Fibroblast of lung (primary cell): ENCODE results near the gene FHOD3. TPM values are rescaled to one million over a fixed set of nuclear protein-coding genes. Genes with fewer than 3 reads are reported as not detected.

Experiments
- DNase-seq, 2 donors: peaks; one replicate each; pipeline versions ENCODE4 v3.0.0 to v3.0.0-alpha.2; 2010; ENCODE audit warnings: low read depth in 2 of 2
- H2AFZ ChIP-seq: 2 replicates; pipeline ENCODE4 v1.5.1; 2012; ENCODE audit warnings: low read length, control low read depth, inconsistent platforms
- H3K27ac ChIP-seq: 2 replicates; pipeline ENCODE4 v1.5.1; 2011; ENCODE audit warnings: low read length, control low read depth; ENCODE audit not compliant: insufficient read depth
- H3K27me3 ChIP-seq: 2 replicates; pipeline ENCODE4 v1.5.1; 2011; ENCODE audit warnings: mild to moderate bottlenecking, low read length; ENCODE audit not compliant: control insufficient read depth, insufficient read depth
- H3K36me3 ChIP-seq: 2 replicates; pipeline ENCODE4 v1.5.1; 2011; ENCODE audit warnings: low read length; ENCODE audit not compliant: control insufficient read depth, insufficient read depth
- H3K4me1 ChIP-seq: 2 replicates; pipeline ENCODE4 v1.5.1; 2011; ENCODE audit warnings: low read length; ENCODE audit not compliant: control insufficient read depth, insufficient read depth; ENCODE audit errors: extremely low read depth
- H3K4me2 ChIP-seq: 2 replicates; pipeline ENCODE4 v1.5.1; 2011; ENCODE audit warnings: low read length, control low read depth; ENCODE audit not compliant: insufficient read depth; ENCODE audit errors: extremely low read depth
- H3K4me3 ChIP-seq, 4 experiments: fragments of 200-600 bp in 1 of 4; sonication (generic) in 1 of 4; replicated peaks in 1 of 4; 2 replicates each; pipeline ENCODE4 v1.5.1; 2011 to 2016; ENCODE audit warnings: low read length in 4 of 4, low read depth in 3 of 4, mild to moderate bottlenecking in 3 of 4, control low read depth in 2 of 4, inconsistent platforms in 1 of 4, mixed read lengths in 1 of 4; ENCODE audit not compliant: insufficient read depth in 1 of 4; ENCODE audit errors: control extremely low read depth in 1 of 4
- H3K79me2 ChIP-seq: 2 replicates; pipeline ENCODE4 v1.5.1; 2012; ENCODE audit warnings: mild to moderate bottlenecking, low read length, inconsistent platforms; ENCODE audit not compliant: control insufficient read depth, insufficient read depth
- H3K9ac ChIP-seq: 2 replicates; pipeline ENCODE4 v1.5.1; 2011; ENCODE audit warnings: mild to moderate bottlenecking, low read length, control low read depth; ENCODE audit not compliant: insufficient read depth
- H3K9me3 ChIP-seq: 2 replicates; pipeline ENCODE4 v1.5.1; 2012; ENCODE audit warnings: low read depth, low read length; ENCODE audit not compliant: control insufficient read depth, insufficient read depth
- H4K20me1 ChIP-seq: 2 replicates; pipeline ENCODE4 v1.5.1; 2011; ENCODE audit warnings: low read length; ENCODE audit not compliant: control insufficient read depth, insufficient read depth; ENCODE audit errors: extremely low read depth
- EZH2 ChIP-seq: IDR thresholded peaks from 2 replicates; pipeline ENCODE4 v1.5.1; 2012; ENCODE audit warnings: low read length, control low read depth, mild to moderate bottlenecking; ENCODE audit errors: missing control alignments
- polyA plus RNA-seq, 2 donors: library from polyadenylated mRNA; depleted of rRNA in 1 of 2; stranded (reverse) in 1 of 2; unstranded in 1 of 2; fragments of >200 nt; gene quantifications; 2 replicates each; pipeline ENCODE4 v1.2.1, GENCODE V29; 2011 to 2012; ENCODE audit warnings: missing spikeins in 1 of 2
- total RNA-seq: library from RNA; depleted of rRNA; stranded (reverse); fragments of >200 nt; gene quantifications from 2 replicates; pipeline ENCODE4 v1.2.1, GENCODE V29; 2014
- TF ChIP-seq, protein P1 (sequence below), 2 donors: IDR thresholded peaks in 1 of 2; conservative IDR thresholded peaks in 1 of 2; 1 replicate in 1 of 2; 2 replicates in 1 of 2; pipeline ENCODE4 v1.5.1; 2011 to 2012; ENCODE audit warnings: low read length in 2 of 2, control low read depth in 1 of 2, inconsistent platforms in 1 of 2, low read depth in 1 of 2, mild to moderate bottlenecking in 1 of 2

FHOD3 gene
- total and polyA plus RNA-seq, 2 donors (not counting 1 experiment from before 2014, with no cell fraction given), result 16.1 to 28.2 TPM

DNA sequence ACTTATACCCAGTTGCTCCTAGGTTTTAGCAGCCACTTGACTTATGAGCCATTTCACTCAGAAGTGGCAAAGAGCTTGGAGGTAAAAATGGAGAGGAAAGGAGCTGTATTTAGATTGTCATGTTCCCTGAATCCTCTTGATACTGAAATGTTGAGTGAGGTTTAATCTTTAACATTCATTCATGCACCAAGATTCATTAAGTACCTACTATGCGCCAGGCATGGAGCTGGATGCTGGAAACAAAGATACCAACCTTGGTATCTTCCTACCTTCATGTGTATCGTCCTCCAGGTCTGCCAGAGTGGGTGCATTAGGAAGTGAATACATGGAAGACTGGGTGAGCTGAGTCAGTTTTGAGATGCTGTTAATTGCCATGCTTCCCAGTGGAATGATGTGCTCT lies 507.6 kb downstream of the FHOD3 start:
- no peak overlapping the region for H3K27ac ChIP-seq
- H3K9me3 ChIP-seq, result no peaks in the 10 kb centered on the region
- H3K27me3 ChIP-seq, result no peaks in the 10 kb centered on the region
- H3K79me2 ChIP-seq, result no peaks in the 10 kb centered on the region
- H4K20me1 ChIP-seq, result no peaks in the 10 kb centered on the region
- no peak overlapping the region for H3K4me2 ChIP-seq
- H3K4me1 ChIP-seq, result peaks cover 7% of the 10 kb centered on the region
- H3K36me3 ChIP-seq, result peaks cover 8% of the 10 kb centered on the region
- H2AFZ ChIP-seq, result no peak overlapping the region
- no peak overlapping the region for H3K9ac ChIP-seq
- DNase-seq, result no peak
- no peak overlapping the region for H3K4me3 ChIP-seq
- TF ChIP-seq, protein P1, sequence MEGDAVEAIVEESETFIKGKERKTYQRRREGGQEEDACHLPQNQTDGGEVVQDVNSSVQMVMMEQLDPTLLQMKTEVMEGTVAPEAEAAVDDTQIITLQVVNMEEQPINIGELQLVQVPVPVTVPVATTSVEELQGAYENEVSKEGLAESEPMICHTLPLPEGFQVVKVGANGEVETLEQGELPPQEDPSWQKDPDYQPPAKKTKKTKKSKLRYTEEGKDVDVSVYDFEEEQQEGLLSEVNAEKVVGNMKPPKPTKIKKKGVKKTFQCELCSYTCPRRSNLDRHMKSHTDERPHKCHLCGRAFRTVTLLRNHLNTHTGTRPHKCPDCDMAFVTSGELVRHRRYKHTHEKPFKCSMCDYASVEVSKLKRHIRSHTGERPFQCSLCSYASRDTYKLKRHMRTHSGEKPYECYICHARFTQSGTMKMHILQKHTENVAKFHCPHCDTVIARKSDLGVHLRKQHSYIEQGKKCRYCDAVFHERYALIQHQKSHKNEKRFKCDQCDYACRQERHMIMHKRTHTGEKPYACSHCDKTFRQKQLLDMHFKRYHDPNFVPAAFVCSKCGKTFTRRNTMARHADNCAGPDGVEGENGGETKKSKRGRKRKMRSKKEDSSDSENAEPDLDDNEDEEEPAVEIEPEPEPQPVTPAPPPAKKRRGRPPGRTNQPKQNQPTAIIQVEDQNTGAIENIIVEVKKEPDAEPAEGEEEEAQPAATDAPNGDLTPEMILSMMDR (conservative IDR thresholded peaks at IDR 0.05 in 1 of 2, IDR thresholded peaks at IDR 0.05 in 1 of 2; ENCODE audit: low read depth in 1 of 2, low read length in 2 of 2), result no peak
- TF ChIP-seq EZH2, result no peak

DNA sequence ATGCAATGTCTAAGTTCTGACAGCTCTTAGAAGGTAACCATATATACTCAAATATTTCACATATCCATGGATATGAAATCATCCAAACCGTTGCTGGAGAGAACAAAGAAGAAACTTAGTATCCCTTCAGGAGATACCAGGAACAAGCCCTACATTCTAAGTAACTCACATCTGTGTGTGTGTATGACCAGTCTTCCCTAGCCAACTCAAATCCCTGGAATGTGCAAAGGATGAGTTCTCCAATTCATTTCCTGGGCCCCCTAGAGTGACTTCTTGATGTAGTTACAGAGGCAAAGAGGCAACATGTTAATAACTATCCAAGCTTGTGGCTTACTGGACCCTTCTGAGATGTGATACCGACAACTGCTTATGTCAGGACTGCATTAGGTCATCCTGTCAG lies 511.2 kb downstream of the FHOD3 start:
- H3K27me3 ChIP-seq, result no peaks in the 10 kb centered on the region
- H3K9ac ChIP-seq, result no peak overlapping the region
- H3K9me3 ChIP-seq, result no peaks in the 10 kb centered on the region
- TF ChIP-seq, protein P1 (conservative IDR thresholded peaks at IDR 0.05 in 1 of 2, IDR thresholded peaks at IDR 0.05 in 1 of 2; ENCODE audit: low read depth in 1 of 2, low read length in 2 of 2), result peak in 1 of 2 donors; percentile 6
- no peak for TF ChIP-seq EZH2
- peaks cover 4% of the 10 kb centered on the region for H3K36me3 ChIP-seq
- no peak overlapping the region for H3K27ac ChIP-seq
- peaks cover 13% of the 10 kb centered on the region for H3K4me1 ChIP-seq
- no peak overlapping the region for H3K4me3 ChIP-seq
- H3K4me2 ChIP-seq, result no peak overlapping the region
- no peak overlapping the region for H2AFZ ChIP-seq
- H3K79me2 ChIP-seq, result no peaks in the 10 kb centered on the region
- peak in 1 of 2 donors; percentile 80 for DNase-seq
- no peaks in the 10 kb centered on the region for H4K20me1 ChIP-seq

DNA sequence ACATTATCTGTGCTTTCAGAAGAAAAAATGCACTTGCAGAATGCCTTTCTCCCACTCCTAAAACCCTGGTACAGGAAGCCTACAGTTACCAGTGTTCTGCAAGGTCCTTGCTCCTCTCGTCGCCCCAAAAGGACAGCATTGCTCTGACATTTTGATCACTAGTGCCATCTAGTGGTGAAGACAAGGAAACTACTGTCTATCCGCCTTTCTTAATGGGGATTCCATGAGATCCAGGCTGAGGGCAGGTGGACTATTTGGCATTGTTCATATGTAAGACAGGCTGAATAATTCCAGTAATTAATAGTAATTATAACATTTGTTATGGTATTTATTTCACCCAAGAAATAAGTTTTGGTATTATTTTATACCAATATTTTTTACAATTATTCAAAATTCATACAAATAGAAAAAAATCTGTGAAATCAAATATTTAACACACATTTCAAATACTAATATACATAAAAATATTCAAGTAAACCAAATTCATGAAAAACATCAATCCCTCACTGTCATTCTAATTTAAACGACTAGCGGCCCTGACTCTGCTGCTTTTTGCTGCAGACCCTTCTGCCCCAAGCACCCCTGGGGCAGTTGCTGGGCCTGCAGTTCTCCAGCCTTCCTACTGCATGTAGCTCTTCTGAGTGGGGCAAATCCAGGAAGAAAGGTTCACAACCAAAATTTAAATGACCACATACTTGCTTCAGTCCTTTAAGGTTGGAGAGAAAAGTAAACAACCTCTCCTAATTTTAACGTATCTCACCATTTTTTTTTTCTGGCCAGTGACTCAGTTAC lies 512.3 kb downstream of the FHOD3 start:
- no peak overlapping the region for H3K4me2 ChIP-seq
- H2AFZ ChIP-seq, result no peak overlapping the region
- no peak overlapping the region for H3K27ac ChIP-seq
- no peak overlapping the region for H3K4me3 ChIP-seq
- TF ChIP-seq, protein P1 (conservative IDR thresholded peaks at IDR 0.05 in 1 of 2, IDR thresholded peaks at IDR 0.05 in 1 of 2; ENCODE audit: low read depth in 1 of 2, low read length in 2 of 2), result peak; percentile 79 to 84
- TF ChIP-seq EZH2, result no peak
- H3K36me3 ChIP-seq, result no peaks in the 10 kb centered on the region
- no peaks in the 10 kb centered on the region for H4K20me1 ChIP-seq
- H3K79me2 ChIP-seq, result no peaks in the 10 kb centered on the region
- peaks cover 13% of the 10 kb centered on the region for H3K4me1 ChIP-seq
- H3K27me3 ChIP-seq, result no peaks in the 10 kb centered on the region
- DNase-seq, result peak; percentile 65 to 75
- H3K9ac ChIP-seq, result no peak overlapping the region
- H3K9me3 ChIP-seq, result no peaks in the 10 kb centered on the region
